ENCODE data around the gene SRRT.
A peak's percentile ranks its signal among the peaks of the same experiment; 100 is the strongest.

The SRRT gene

DNA sequence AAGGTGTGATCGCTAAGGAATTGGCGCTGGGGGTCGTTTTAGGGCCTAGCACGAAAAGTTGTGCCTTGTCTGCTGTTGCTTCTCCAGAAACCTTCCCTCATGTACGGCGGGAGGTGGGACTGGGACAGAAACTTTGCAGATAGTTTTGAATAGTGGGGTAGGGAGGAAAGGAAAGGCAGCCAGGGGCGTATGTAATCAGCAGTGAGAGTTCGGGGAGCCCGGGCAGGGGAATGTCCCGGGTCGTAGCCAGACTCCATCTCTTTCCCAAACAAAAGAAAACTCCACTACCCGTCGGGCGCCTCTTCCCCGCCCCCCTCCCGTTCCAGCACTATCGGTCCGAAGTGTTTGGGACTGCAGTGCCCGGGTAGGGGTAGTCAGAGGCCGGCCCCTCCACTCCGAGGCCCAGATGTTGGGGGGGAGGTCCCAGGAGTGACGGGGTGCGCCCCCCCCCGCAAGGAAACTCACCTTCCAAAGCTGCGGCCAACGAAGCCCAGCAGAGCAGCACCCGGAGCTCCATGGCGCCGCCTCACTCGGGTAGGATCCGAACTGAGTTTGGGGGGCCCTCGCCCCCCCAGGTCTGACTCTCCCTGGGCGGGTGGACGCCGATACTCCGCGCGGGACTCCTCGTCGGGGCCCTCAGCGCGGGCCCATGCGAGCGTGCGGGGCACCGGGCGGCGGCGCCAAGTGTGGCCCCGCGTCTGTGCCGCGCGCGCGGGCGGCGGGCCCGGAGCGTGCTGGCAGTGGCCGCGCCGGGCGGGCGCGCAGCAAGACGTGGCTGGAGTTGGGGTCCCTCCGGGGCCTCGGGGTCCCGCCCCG lies 48.2 kb upstream of the SRRT start:
- Histone ChIP-seq H4K20me1 (ENCODE audit: control insufficient read depth, insufficient read depth, low read depth, low read length) (no peaks in the 10 kb centered on the region; the same call in 1 of the 2 replicates), H3K79me2 (ENCODE audit: control insufficient read depth, low read length) (no peaks in the 10 kb centered on the region), H3K9me3 (ENCODE audit: control insufficient read depth, insufficient read depth, low read length) (no peaks in the 10 kb centered on the region), H3K4me1 (ENCODE audit: control insufficient read depth, low read length) (0 out of 2 replicates have a peak, but pooled peaks cover 4% of the 10 kb centered on the region), H3K9me2 (replicated peaks; ENCODE audit: control insufficient read depth, low read length) (no peaks in the 10 kb centered on the region), H3K4me3 (ENCODE audit: low read length) (no peak overlapping the region), H3K36me3 (ENCODE audit: control insufficient read depth, low read length) (no peaks in the 10 kb centered on the region), H3F3A (ENCODE audit: control insufficient read depth, insufficient read depth) (no peaks in the 10 kb centered on the region), H3K27me3 (ENCODE audit: control insufficient read depth, low read length) (peaks cover 50% of the 10 kb centered on the region), H3K27ac (ENCODE audit: low read depth, low read length) (no peak overlapping the region), H3K4me2 (ENCODE audit: low read length) (peak overlapping the region; percentile 42; the same call in 1 of the 2 replicates)
- TF ChIP-seq, protein P1, sequence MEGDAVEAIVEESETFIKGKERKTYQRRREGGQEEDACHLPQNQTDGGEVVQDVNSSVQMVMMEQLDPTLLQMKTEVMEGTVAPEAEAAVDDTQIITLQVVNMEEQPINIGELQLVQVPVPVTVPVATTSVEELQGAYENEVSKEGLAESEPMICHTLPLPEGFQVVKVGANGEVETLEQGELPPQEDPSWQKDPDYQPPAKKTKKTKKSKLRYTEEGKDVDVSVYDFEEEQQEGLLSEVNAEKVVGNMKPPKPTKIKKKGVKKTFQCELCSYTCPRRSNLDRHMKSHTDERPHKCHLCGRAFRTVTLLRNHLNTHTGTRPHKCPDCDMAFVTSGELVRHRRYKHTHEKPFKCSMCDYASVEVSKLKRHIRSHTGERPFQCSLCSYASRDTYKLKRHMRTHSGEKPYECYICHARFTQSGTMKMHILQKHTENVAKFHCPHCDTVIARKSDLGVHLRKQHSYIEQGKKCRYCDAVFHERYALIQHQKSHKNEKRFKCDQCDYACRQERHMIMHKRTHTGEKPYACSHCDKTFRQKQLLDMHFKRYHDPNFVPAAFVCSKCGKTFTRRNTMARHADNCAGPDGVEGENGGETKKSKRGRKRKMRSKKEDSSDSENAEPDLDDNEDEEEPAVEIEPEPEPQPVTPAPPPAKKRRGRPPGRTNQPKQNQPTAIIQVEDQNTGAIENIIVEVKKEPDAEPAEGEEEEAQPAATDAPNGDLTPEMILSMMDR (IDR thresholded peaks at IDR 0.05; ENCODE audit: low read depth, low read length, poor library complexity, severe bottlenecking), result no peak
- peak; percentile 58; the same call in 1 of the 2 replicates for TF ChIP-seq EZH2phosphoT487 (IDR thresholded peaks at IDR 0.05; ENCODE audit: borderline replicate concordance, low read length)

DNA sequence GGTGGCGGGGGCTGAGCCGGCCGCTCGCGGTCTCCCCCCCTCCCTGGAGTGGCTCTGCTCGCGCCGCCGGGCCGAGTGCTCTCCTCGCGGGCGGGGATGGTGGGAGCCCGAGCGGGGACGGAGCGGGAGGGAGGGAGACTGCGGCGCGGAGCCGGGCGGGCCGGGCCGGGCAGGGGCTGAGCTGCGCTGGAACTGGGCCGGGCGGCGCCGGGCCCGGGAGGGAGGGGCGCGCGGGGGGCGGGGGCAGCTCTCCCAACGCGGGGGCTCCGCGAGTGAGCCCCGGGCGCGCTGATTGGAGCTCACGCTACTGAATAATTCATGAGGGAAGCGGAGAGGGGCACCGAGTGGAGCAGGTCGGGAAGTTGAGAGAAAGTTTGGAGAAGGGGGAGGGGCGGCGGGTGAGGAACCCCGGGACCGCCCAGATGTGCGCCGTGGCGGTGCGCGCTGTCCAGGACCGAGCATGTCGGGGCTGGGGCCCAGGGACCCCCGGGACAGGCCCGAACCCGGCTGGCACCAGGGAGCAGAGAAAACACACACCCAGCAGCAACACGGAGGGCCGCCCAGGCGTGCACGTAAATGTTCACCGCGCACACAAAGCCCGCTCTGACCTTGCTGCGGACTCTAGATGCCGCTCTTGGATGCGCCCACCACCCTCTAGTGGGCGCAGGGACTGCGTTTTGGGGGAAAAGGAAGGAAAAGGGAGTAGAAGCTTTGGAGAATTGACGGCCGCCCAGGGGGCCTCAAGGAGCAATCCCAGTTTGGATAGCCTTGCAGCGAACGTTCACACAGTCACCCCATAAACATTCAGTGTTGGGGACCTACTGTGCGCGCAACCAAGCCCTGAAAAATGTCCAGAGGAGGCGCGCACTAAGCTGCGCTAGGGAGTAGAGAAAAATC lies 47.3 kb upstream of the SRRT start, which contains the start of gene EPHB4:
Gene EPHB4 (minus strand): TSS at position 194 of the 897 bp plus-strand sequence. CDS start 493 bp downstream, outside the sequence.
- TF ChIP-seq EZH2phosphoT487 (IDR thresholded peaks at IDR 0.05; ENCODE audit: borderline replicate concordance, low read length), result peak; percentile 58; the same call in 1 of the 2 replicates
- TF ChIP-seq, protein P1 (IDR thresholded peaks at IDR 0.05; ENCODE audit: low read depth, low read length, poor library complexity, severe bottlenecking), result peak; percentile 35
- Histone ChIP-seq H3K27ac (ENCODE audit: low read depth, low read length) (no peak within 1 kb of the TSS), H3K9me2 (replicated peaks; ENCODE audit: control insufficient read depth, low read length) (no peaks in the 10 kb centered on the region), H3K4me2 (ENCODE audit: low read length) (peak within 1 kb of the TSS; percentile 42), H3K9me3 (ENCODE audit: control insufficient read depth, insufficient read depth, low read length) (no peaks in the 10 kb centered on the region), H3K36me3 (ENCODE audit: control insufficient read depth, low read length) (no peaks in the 10 kb centered on the region), H3K27me3 (ENCODE audit: control insufficient read depth, low read length) (peaks cover 50% of the 10 kb centered on the region), H3F3A (ENCODE audit: control insufficient read depth, insufficient read depth) (no peaks in the 10 kb centered on the region), H3K79me2 (ENCODE audit: control insufficient read depth, low read length) (no peaks in the 10 kb centered on the region), H4K20me1 (ENCODE audit: control insufficient read depth, insufficient read depth, low read depth, low read length) (no peaks in the 10 kb centered on the region; the same call in 1 of the 2 replicates), H3K4me1 (ENCODE audit: control insufficient read depth, low read length) (0 out of 2 replicates have a peak, but pooled peaks cover 4% of the 10 kb centered on the region), H3K4me3 (ENCODE audit: low read length) (peak within 1 kb of the TSS; percentile 35)

DNA sequence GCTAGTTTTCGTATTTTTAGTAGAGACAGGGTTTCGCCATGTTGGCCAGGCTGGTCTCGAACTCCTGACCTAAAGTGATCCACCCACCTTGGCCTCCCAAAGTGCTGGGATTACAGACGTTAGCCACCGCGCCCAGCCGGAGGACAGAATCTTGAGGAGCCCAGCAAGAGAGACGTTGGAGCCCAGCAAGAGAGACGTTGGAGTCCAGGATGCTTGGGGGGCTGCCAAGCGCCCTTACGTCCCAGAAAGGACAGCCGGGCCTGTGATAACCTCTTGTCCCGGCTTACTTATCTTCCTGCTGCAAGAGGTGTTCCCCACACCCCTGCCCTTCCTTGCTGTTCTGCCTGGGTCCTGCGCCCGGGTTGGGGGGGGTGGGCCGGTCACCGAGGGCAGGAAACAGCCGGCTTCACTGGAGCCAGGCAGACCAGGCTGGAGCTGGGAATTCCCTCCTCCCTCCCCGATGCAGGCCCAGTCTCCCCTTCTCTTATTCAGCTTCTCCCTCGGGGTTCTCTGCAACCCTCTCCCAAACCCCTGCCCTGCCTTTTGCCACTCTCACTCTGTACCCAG lies 45.7 kb upstream of the SRRT start:
- no peak for TF ChIP-seq EZH2phosphoT487 (IDR thresholded peaks at IDR 0.05; ENCODE audit: borderline replicate concordance, low read length)
- TF ChIP-seq, protein P1 (IDR thresholded peaks at IDR 0.05; ENCODE audit: low read depth, low read length, poor library complexity, severe bottlenecking), result no peak
- H3F3A ChIP-seq (ENCODE audit: control insufficient read depth, insufficient read depth), result no peaks in the 10 kb centered on the region
- H3K36me3 ChIP-seq (ENCODE audit: control insufficient read depth, low read length), result no peaks in the 10 kb centered on the region
- no peaks in the 10 kb centered on the region for H3K9me3 ChIP-seq (ENCODE audit: control insufficient read depth, insufficient read depth, low read length)
- no peaks in the 10 kb centered on the region for H3K79me2 ChIP-seq (ENCODE audit: control insufficient read depth, low read length)
- H4K20me1 ChIP-seq (ENCODE audit: control insufficient read depth, insufficient read depth, low read depth, low read length), result no peaks in the 10 kb centered on the region; the same call in 1 of the 2 replicates
- H3K27me3 ChIP-seq (ENCODE audit: control insufficient read depth, low read length), result peaks cover 46% of the 10 kb centered on the region
- no peak overlapping the region for H3K27ac ChIP-seq (ENCODE audit: low read depth, low read length)
- no peak overlapping the region for H3K4me3 ChIP-seq (ENCODE audit: low read length)
- H3K4me1 ChIP-seq (ENCODE audit: control insufficient read depth, low read length), result 0 out of 2 replicates have a peak, but pooled peaks cover 4% of the 10 kb centered on the region
- H3K4me2 ChIP-seq (ENCODE audit: low read length), result no peak overlapping the region
- no peaks in the 10 kb centered on the region for H3K9me2 ChIP-seq (replicated peaks; ENCODE audit: control insufficient read depth, low read length)
